ENCODE data around the gene IFNG-AS1. TPM values are rescaled to one million over a fixed set of nuclear protein-coding genes. Genes with fewer than 3 reads are reported as not detected.

IFNG-AS1 gene
- total RNA-seq (2022; extraction: Qiagen RNA extraction; ENCODE audit: low read depth) = not detected in 5 replicates

GRCh38 chr12:67989184-67989920 is at the start of gene IFNG-AS1:
IFNG-AS1 (plus strand) TSS chr12:67989447.

Other genes with a start within 250 kb of the IFNG-AS1 start
- gene IFNG, start 170.3 kb downstream of the IFNG-AS1 start, total RNA-seq (2022; extraction: Qiagen RNA extraction; ENCODE audit: low read depth) = not detected in 5 replicates
- gene IL26, start 236.4 kb downstream of the IFNG-AS1 start, total RNA-seq (2022; extraction: Qiagen RNA extraction; ENCODE audit: low read depth) = not detected in 5 replicates